ENCODE data around the gene SPATA21. TPM values are rescaled to one million over a fixed set of nuclear protein-coding genes. Genes with fewer than 3 reads are reported as not detected.
"Not testable (repeated sequence)": the region's sequence is repeated elsewhere in the genome, so short reads cannot be mapped to it uniquely, and the experiment has no call there.

The SPATA21 gene
- total and polyA plus RNA-seq, 4 donors: 0.08 to 0.42 TPM; not detected in 2

- WGBS: 93% methylated on average over 6 of the region's 6 CpGs
- TF ChIP-seq FOXA2 (IDR thresholded peaks at IDR 0.05) (no peak), HNF4A (conservative IDR thresholded peaks at IDR 0.05) (no peak), RXRA (IDR thresholded peaks at IDR 0.05) (no peak), REST (IDR thresholded peaks at IDR 0.05) (no peak), SP1 (IDR thresholded peaks at IDR 0.05) (no peak), GABPA (IDR thresholded peaks at IDR 0.05 in 1 of 2, conservative IDR thresholded peaks at IDR 0.05 in 1 of 2) (no peak), HNF4G (IDR thresholded peaks at IDR 0.05) (no peak), CTCF (IDR thresholded peaks at IDR 0.05; ENCODE audit: low read depth, low read length, missing input control) (no peak), YY1 (IDR thresholded peaks at IDR 0.05) (no peak), JUND (IDR thresholded peaks at IDR 0.05) (no peak), EGR1 (IDR thresholded peaks at IDR 0.05; ENCODE audit: low read depth in 2 of 2) (no peak), TAF1 (conservative IDR thresholded peaks at IDR 0.05) (no peak), RAD21 (IDR thresholded peaks at IDR 0.05) (no peak), NR2F2 (IDR thresholded peaks at IDR 0.05) (no peak)
- TF ChIP-seq, protein P1, sequence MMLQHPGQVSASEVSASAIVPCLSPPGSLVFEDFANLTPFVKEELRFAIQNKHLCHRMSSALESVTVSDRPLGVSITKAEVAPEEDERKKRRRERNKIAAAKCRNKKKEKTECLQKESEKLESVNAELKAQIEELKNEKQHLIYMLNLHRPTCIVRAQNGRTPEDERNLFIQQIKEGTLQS (IDR thresholded peaks at IDR 0.05): no peak
- TF ChIP-seq, protein P2, sequence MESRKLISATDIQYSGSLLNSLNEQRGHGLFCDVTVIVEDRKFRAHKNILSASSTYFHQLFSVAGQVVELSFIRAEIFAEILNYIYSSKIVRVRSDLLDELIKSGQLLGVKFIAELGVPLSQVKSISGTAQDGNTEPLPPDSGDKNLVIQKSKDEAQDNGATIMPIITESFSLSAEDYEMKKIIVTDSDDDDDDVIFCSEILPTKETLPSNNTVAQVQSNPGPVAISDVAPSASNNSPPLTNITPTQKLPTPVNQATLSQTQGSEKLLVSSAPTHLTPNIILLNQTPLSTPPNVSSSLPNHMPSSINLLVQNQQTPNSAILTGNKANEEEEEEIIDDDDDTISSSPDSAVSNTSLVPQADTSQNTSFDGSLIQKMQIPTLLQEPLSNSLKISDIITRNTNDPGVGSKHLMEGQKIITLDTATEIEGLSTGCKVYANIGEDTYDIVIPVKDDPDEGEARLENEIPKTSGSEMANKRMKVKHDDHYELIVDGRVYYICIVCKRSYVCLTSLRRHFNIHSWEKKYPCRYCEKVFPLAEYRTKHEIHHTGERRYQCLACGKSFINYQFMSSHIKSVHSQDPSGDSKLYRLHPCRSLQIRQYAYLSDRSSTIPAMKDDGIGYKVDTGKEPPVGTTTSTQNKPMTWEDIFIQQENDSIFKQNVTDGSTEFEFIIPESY (IDR thresholded peaks at IDR 0.05): no peak
- Histone ChIP-seq H3K4me1 (ENCODE audit: control insufficient read depth in 4 of 4, insufficient read depth in 4 of 4, low read length in 3 of 4) (no peaks in the 10 kb centered on the region), H3K9ac (ENCODE audit: low read depth in 1 of 2, low read length in 2 of 2) (no peak overlapping the region), H3K36me3 (ENCODE audit: control insufficient read depth in 4 of 4, insufficient read depth in 3 of 4, low read depth in 1 of 4, low read length in 3 of 4) (peaks cover 0 to 7% (median under 1%) of the 10 kb centered on the region in 4 donors), H3K27me3 (ENCODE audit: control insufficient read depth in 4 of 4, insufficient read depth in 4 of 4, low read length in 3 of 4) (no peaks in the 10 kb centered on the region), H3K27ac (ENCODE audit: low read depth in 1 of 2, low read length in 2 of 2) (no peak overlapping the region), H3K4me3 (ENCODE audit: low read depth in 1 of 3, low read length in 3 of 3) (no peak overlapping the region), H3K9me3 (ENCODE audit: control insufficient read depth in 4 of 4, low read length in 3 of 4) (no peaks in the 10 kb centered on the region)
- DNase-seq (ENCODE audit: low spot score): no peak
Measured at GRCh38 chr1:16484931-16485330, 47.7 kb upstream of the SPATA21 start.

GRCh38 chr1:16484501-16484835, 47.2 kb upstream of the SPATA21 start:
- no peak overlapping the region for H3K27ac ChIP-seq (ENCODE audit: low read depth in 1 of 2, low read length in 2 of 2)
- TF ChIP-seq MAX (IDR thresholded peaks at IDR 0.05) (no peak), FOXA2 (IDR thresholded peaks at IDR 0.05) (no peak), NR2F2 (IDR thresholded peaks at IDR 0.05) (no peak), SP1 (IDR thresholded peaks at IDR 0.05) (no peak), RXRA (IDR thresholded peaks at IDR 0.05) (no peak), YY1 (IDR thresholded peaks at IDR 0.05) (no peak), GABPA (IDR thresholded peaks at IDR 0.05 in 1 of 2, conservative IDR thresholded peaks at IDR 0.05 in 1 of 2) (no peak), TAF1 (conservative IDR thresholded peaks at IDR 0.05) (no peak)
- TF ChIP-seq, protein P1 (IDR thresholded peaks at IDR 0.05): no peak
- no peaks in the 10 kb centered on the region for H3K27me3 ChIP-seq (ENCODE audit: control insufficient read depth in 4 of 4, insufficient read depth in 4 of 4, low read length in 3 of 4)
- DNase-seq (ENCODE audit: low spot score): no peak
- no peaks in the 10 kb centered on the region for H3K9me3 ChIP-seq (ENCODE audit: control insufficient read depth in 4 of 4, low read length in 3 of 4)
- peaks cover 0 to 7% (median under 1%) of the 10 kb centered on the region in 4 donors for H3K36me3 ChIP-seq (ENCODE audit: control insufficient read depth in 4 of 4, insufficient read depth in 3 of 4, low read depth in 1 of 4, low read length in 3 of 4)
- 95% methylated on average over 8 of the region's 8 CpGs for WGBS
- no peak overlapping the region for H3K4me3 ChIP-seq (ENCODE audit: low read depth in 1 of 3, low read length in 3 of 3)
- H3K4me1 ChIP-seq (ENCODE audit: control insufficient read depth in 4 of 4, insufficient read depth in 4 of 4, low read length in 3 of 4): no peaks in the 10 kb centered on the region
- H3K9ac ChIP-seq (ENCODE audit: low read depth in 1 of 2, low read length in 2 of 2): no peak overlapping the region

- not testable (repeated sequence) for H3K9ac ChIP-seq (ENCODE audit: low read depth in 1 of 2, low read length in 2 of 2); H3K4me3 ChIP-seq (ENCODE audit: low read depth in 1 of 3, low read length in 3 of 3); H3K27ac ChIP-seq (ENCODE audit: low read depth in 1 of 2, low read length in 2 of 2); H3K36me3 ChIP-seq (ENCODE audit: control insufficient read depth in 4 of 4, insufficient read depth in 3 of 4, low read depth in 1 of 4, low read length in 3 of 4); DNase-seq (ENCODE audit: low spot score); H3K9me3 ChIP-seq (ENCODE audit: control insufficient read depth in 4 of 4, low read length in 3 of 4); H3K4me1 ChIP-seq (ENCODE audit: control insufficient read depth in 4 of 4, insufficient read depth in 4 of 4, low read length in 3 of 4); H3K27me3 ChIP-seq (ENCODE audit: control insufficient read depth in 4 of 4, insufficient read depth in 4 of 4, low read length in 3 of 4)
- 93% methylated on average over 44 of the region's 45 CpGs for WGBS
Measured at GRCh38 chr1:16483639-16484500, 46.6 kb upstream of the SPATA21 start.
